ENCODE measurements around the gene LRRIQ4.

DNA sequence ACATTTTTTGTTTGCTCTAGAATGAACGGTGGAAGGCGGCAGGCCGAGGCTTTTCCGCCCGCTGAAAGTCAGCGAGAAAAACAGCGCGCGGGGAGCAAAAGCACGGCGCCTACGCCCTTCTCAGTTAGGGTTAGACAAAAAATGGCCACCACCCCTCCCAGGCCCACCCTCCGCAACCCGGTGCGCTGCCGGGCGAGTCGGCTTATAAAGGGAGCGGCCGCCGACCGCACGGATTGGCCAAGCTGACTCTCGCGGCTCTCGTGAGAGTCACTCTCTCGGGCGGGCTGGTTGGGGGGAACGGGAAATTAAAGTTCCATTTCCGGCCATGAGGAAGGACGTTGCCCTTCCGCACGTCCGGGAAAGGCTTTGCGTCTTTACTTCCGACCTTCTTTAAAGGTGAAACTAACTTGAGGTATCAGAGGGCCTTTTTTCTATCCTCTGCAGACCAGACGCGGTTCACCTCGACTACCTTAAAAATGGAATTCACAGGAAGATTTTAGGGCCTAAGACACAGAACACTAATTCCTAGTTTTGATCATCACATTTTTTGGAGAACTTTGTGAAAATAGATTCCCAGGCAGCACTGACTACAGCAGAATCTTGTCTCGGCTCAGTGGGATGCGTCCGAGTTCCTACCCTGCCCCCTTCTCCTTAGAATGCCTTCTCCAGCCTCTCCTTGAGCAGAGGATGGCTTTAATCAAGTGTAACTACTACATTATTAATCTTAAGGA lies 47.6 kb upstream of the LRRIQ4 start, which contains the start of gene TERC:
- no peak for TF ChIP-seq EZH2phosphoT487 (IDR thresholded peaks at IDR 0.05; ENCODE audit: borderline replicate concordance)
- TF ChIP-seq, protein P1, sequence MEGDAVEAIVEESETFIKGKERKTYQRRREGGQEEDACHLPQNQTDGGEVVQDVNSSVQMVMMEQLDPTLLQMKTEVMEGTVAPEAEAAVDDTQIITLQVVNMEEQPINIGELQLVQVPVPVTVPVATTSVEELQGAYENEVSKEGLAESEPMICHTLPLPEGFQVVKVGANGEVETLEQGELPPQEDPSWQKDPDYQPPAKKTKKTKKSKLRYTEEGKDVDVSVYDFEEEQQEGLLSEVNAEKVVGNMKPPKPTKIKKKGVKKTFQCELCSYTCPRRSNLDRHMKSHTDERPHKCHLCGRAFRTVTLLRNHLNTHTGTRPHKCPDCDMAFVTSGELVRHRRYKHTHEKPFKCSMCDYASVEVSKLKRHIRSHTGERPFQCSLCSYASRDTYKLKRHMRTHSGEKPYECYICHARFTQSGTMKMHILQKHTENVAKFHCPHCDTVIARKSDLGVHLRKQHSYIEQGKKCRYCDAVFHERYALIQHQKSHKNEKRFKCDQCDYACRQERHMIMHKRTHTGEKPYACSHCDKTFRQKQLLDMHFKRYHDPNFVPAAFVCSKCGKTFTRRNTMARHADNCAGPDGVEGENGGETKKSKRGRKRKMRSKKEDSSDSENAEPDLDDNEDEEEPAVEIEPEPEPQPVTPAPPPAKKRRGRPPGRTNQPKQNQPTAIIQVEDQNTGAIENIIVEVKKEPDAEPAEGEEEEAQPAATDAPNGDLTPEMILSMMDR (conservative IDR thresholded peaks at IDR 0.05; ENCODE audit: low read length), result no peak

All from Loucy (cell line).